Peyer's patch (tissue), 4 donors: ENCODE data around the gene C1orf198. TPM values are rescaled to one million over a fixed set of nuclear protein-coding genes. Genes with fewer than 3 reads are reported as not detected.

ENCODE experiments used
- DNase-seq, 3 donors: peaks; one replicate each; pipeline ENCODE4 v3.0.0-alpha.2; 2017 to 2019
- H3K27ac ChIP-seq, 4 donors: fragments of 200-600 bp; sonication (generic); one replicate each; pipeline ENCODE4 v1.5.1; 2016 to 2019
- H3K27me3 ChIP-seq, 2 donors: fragments of 200-600 bp; sonication (generic); one replicate each; pipeline ENCODE4 v1.5.1; 2019
- H3K36me3 ChIP-seq, 3 donors: fragments of 200-600 bp; sonication (generic); one replicate each; pipeline ENCODE4 v1.5.1; 2016 to 2019
- H3K4me1 ChIP-seq, 4 donors: fragments of 200-600 bp; sonication (generic); one replicate each; pipeline ENCODE4 v1.5.1; 2016 to 2019
- H3K4me3 ChIP-seq, 4 donors: fragments of 200-600 bp; sonication (generic); 1 replicate in 3 of 4; 2 replicates in 1 of 4; pipeline ENCODE4 v1.5.1; 2016 to 2019; ENCODE audit warnings: mild to moderate bottlenecking in 1 of 4
- H3K9me3 ChIP-seq, 4 donors: fragments of 200-600 bp; sonication (generic); one replicate each; pipeline ENCODE4 v1.5.1; 2016 to 2019; ENCODE audit warnings: mild to moderate bottlenecking in 1 of 4
- POLR2A ChIP-seq, 2 donors: fragments of 450-650 bp; IDR thresholded peaks; one replicate each; pipeline ENCODE4 v1.5.1; 2017; ENCODE audit warnings: antibody characterized with exemption in 2 of 2, mild to moderate bottlenecking in 2 of 2, moderate library complexity in 2 of 2
- total RNA-seq, 4 donors: library from RNA; depleted of rRNA; stranded (reverse); fragments of >200 nt; gene quantifications; one replicate each; pipeline ENCODE4 v1.1.0, GENCODE V29; 2016
- TF ChIP-seq, protein P1 (sequence below), 6 experiments: fragments of 450-650 bp in 4 of 6; fragments of 200-600 bp in 2 of 6; sonication (generic) in 1 of 6; IDR thresholded peaks; one replicate each; pipeline ENCODE4 v1.5.1; 2017 to 2019; ENCODE audit warnings: antibody characterized with exemption in 6 of 6, mild to moderate bottlenecking in 3 of 6, moderate library complexity in 1 of 6

The C1orf198 gene
- total RNA-seq, 4 donors from 2014 or later: 10.3 to 14.0 (median 11.4) TPM

DNA sequence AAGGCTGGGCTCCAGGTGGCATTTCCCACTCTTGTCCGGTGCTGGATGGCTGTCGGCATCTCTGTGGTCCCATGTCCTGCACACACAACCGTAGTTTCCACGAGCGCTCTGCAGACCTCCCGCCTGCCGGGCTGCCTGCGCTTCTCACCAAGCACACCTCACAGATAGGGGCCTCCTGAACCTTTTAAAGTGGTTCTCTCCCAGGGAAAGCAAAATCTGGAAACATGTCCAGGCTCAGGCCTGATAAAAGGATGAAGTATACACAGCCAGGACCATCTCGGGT, 74.9 kb downstream of the C1orf198 start:
- Histone ChIP-seq H3K9me3 (no peaks in the 10 kb centered on the region), H3K4me3 (no peak overlapping the region), H3K27me3 (no peaks in the 10 kb centered on the region), H3K36me3 (no peaks in the 10 kb centered on the region), H3K27ac (no peak overlapping the region), H3K4me1 (no peaks in the 10 kb centered on the region)
- no peak for DNase-seq
- TF ChIP-seq, protein P1, sequence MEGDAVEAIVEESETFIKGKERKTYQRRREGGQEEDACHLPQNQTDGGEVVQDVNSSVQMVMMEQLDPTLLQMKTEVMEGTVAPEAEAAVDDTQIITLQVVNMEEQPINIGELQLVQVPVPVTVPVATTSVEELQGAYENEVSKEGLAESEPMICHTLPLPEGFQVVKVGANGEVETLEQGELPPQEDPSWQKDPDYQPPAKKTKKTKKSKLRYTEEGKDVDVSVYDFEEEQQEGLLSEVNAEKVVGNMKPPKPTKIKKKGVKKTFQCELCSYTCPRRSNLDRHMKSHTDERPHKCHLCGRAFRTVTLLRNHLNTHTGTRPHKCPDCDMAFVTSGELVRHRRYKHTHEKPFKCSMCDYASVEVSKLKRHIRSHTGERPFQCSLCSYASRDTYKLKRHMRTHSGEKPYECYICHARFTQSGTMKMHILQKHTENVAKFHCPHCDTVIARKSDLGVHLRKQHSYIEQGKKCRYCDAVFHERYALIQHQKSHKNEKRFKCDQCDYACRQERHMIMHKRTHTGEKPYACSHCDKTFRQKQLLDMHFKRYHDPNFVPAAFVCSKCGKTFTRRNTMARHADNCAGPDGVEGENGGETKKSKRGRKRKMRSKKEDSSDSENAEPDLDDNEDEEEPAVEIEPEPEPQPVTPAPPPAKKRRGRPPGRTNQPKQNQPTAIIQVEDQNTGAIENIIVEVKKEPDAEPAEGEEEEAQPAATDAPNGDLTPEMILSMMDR (IDR thresholded peaks at IDR 0.05): no peak
- TF ChIP-seq POLR2A (IDR thresholded peaks at IDR 0.05): no peak

DNA sequence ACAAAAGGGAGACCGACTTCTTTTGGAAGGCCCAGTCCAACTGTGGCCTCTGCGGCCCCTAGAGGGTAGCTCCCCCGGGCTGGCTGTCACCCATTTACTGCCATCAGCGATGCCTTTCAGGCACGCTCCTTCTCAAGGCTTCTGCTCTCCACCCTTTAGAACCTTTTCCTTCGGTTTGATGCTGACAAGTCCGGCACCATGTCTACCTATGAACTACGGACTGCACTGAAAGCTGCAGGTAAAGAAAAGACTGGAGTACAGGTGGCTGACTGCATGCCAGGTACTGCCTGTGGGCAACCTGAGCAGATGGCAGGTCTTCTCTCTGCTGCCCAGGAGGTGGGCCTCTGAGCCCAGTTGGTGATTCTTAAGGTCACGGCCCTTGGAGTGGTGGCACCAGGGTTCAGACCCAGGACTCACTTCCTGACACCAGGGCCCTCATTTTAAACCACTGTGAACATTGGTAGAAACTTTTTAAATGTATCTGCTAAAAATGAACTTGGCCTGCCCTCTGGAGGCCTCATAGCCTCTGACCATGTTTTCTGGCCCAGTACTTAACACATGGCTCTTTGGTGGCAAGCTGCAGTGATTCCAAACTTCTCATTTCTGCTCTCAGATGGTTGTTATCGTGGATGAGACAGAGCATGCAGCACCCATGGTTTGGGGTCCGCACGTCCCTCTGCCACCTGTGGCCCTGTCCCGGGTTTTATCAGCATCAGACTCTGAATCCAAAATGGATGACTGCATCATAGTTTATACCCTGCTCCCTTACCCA, 75.4 kb downstream of the C1orf198 start:
- no peaks in the 10 kb centered on the region for H3K27me3 ChIP-seq
- no peaks in the 10 kb centered on the region for H3K36me3 ChIP-seq
- H3K9me3 ChIP-seq: no peaks in the 10 kb centered on the region
- DNase-seq: no peak
- H3K4me1 ChIP-seq: no peaks in the 10 kb centered on the region
- no peak overlapping the region for H3K27ac ChIP-seq
- H3K4me3 ChIP-seq: no peak overlapping the region
- TF ChIP-seq POLR2A (IDR thresholded peaks at IDR 0.05): no peak
- TF ChIP-seq, protein P1 (IDR thresholded peaks at IDR 0.05): peak in 1 of 6 experiments; percentile 20

DNA sequence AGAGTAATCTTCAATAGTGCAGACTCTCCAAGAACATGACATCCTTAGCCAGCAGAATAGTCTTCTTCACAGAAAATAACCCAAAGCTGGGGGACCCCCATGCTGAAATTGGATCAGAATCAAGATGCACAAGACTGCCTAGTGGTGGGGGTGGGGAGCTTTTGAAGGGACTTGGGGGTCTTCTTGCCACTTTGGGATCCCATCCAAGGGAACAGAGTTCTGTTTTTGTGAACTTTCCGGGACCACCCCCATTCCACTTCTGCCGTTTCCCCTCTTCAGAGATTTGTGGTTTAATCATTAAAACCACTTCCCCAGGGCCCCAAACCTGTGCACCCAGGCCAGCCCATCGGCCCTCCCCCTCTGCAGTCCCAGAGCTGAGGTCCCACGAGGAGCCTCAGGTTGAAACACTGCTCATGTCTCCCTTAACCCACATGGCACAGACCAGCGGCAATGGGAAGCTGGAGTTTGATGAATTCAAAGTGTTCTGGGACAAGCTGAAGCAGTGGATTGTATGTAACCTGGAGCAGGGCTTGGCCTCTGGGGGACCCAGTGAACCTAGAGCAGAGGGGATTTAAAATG, 76.2 kb downstream of the C1orf198 start:
- TF ChIP-seq, protein P1 (IDR thresholded peaks at IDR 0.05): no peak
- TF ChIP-seq POLR2A (IDR thresholded peaks at IDR 0.05): no peak
- H3K27ac ChIP-seq: no peak overlapping the region
- no peaks in the 10 kb centered on the region for H3K36me3 ChIP-seq
- DNase-seq: no peak
- H3K9me3 ChIP-seq: no peaks in the 10 kb centered on the region
- H3K27me3 ChIP-seq: no peaks in the 10 kb centered on the region
- no peaks in the 10 kb centered on the region for H3K4me1 ChIP-seq
- H3K4me3 ChIP-seq: no peak overlapping the region

DNA sequence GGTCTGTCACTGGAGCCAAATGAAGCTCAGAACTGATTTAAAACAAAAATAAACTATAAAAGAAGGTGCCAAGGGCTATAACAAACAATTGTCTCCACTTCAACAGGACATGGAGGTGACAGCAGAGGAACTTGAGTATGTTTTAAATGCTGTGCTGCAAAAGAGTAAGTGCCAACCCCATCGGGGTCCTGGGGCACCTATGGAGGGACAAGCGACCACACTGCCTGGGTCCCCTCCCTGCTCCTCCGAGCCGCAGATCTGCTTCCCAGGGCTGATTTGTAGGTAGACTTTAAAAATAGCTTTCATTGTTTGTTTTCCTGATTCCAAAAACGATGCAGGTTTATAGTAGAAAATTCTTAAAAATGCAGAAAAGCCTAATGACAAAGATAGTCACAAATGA, 78.3 kb downstream of the C1orf198 start:
- H3K4me1 ChIP-seq: no peaks in the 10 kb centered on the region
- no peak for DNase-seq
- H3K27me3 ChIP-seq: no peaks in the 10 kb centered on the region
- H3K27ac ChIP-seq: no peak overlapping the region
- TF ChIP-seq, protein P1 (IDR thresholded peaks at IDR 0.05): no peak
- no peak for TF ChIP-seq POLR2A (IDR thresholded peaks at IDR 0.05)
- H3K36me3 ChIP-seq: no peaks in the 10 kb centered on the region
- H3K4me3 ChIP-seq: no peak overlapping the region
- H3K9me3 ChIP-seq: no peaks in the 10 kb centered on the region

DNA sequence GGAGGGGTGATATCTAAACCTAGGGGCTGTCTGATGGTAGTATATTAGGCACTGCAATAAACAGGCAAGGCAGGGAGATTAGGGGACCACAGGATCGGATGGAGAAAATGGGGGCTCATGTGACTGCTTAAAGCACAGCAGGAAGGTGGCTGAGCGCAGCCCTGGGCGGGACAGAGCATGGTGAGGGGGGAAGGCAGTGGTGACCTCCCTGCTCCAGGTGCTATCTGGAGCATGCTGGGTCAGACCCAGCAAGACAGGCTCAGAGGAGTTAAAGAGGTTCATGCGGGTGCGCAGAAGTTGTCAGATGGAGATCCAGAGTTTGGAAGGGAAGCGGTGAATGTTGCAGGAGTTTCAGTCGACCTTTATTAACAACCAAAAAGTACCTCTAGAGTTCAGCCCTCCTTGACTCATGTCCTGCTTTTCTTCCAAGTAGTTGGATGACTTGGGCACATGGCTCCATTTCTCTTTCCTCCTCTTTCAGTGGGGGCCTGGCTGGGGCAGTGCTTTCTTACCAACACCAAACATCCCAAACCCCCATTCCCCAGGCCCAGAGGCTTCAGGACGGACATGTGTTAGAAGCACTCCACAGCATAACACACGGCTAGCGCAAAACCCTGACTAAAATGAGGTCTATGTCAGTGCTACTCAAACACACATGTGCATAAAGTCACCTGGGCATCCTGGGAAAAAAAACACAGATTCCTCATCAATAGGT, 79.6 kb downstream of the C1orf198 start:
- Histone ChIP-seq H3K9me3 (no peaks in the 10 kb centered on the region), H3K27me3 (no peaks in the 10 kb centered on the region), H3K27ac (no peak overlapping the region), H3K4me1 (no peaks in the 10 kb centered on the region), H3K36me3 (no peaks in the 10 kb centered on the region), H3K4me3 (no peak overlapping the region)
- TF ChIP-seq, protein P1 (IDR thresholded peaks at IDR 0.05): no peak
- no peak for TF ChIP-seq POLR2A (IDR thresholded peaks at IDR 0.05)
- no peak for DNase-seq
